GM13976 (cell line): ENCODE results near the gene CRMP1.

Experiments used
- DNase-seq: peaks from one replicate; pipeline ENCODE4 v3.0.0; 2012; ENCODE audit warnings: low spot score
- CTCF ChIP-seq: IDR thresholded peaks from 2 replicates; pipeline ENCODE4 v1.5.1; 2012; ENCODE audit warnings: borderline replicate concordance, mild to moderate bottlenecking; ENCODE audit not compliant: insufficient read depth; ENCODE audit errors: extremely low read depth, missing control alignments, control extremely low read depth
- in situ Hi-C: fragments of 300-500 bp; cut with MboI; formaldehyde crosslinking; loops from one replicate; pipeline ENCODE4 v1.12.0; 2022; ENCODE audit warnings: low sequenced_read_pairs, mixed read lengths, inconsistent platforms; ENCODE audit not compliant: unreplicated experiment

Gene CRMP1

GRCh38 chr4:5927116-5927515 is 34.2 kb upstream of the CRMP1 start:
- in situ Hi-C loops = no loop called here
- TF ChIP-seq CTCF = no peak
- no peak for DNase-seq

GRCh38 chr4:5926598-5926997 is 33.7 kb upstream of the CRMP1 start:
- TF ChIP-seq CTCF = no peak
- no peak for DNase-seq
- in situ Hi-C loops = no loop called here

GRCh38 chr4:5925419-5926200 is 32.7 kb upstream of the CRMP1 start:
- in situ Hi-C loops = no loop called here
- TF ChIP-seq CTCF = no peak
- DNase-seq = no peak

GRCh38 chr4:5924461-5925125 is 31.7 kb upstream of the CRMP1 start:
- DNase-seq = no peak
- no peak for TF ChIP-seq CTCF
- in situ Hi-C loops = no loop called here

- in situ Hi-C loops = no loop called here
- DNase-seq = no peak
Observed at GRCh38 chr4:5923376-5923775, 30.5 kb upstream of the CRMP1 start.

GRCh38 chr4:5922556-5922955 is 29.7 kb upstream of the CRMP1 start:
- in situ Hi-C loops = no loop called here
- DNase-seq = no peak
- TF ChIP-seq CTCF = no peak

More at GRCh38 chr4:5923376-5923775, 30.5 kb upstream of the CRMP1 start:
- TF ChIP-seq CTCF = no peak
